Trophoblast cell (in vitro differentiated cells and primary cell): ENCODE measurements around the gene C10orf53.

ENCODE experiments used
- DNase-seq, 2 donors: peaks; one replicate each; pipeline ENCODE4 v3.0.0-alpha.2; 2016
- H2AFZ ChIP-seq: 2 replicates; pipeline ENCODE4 v1.6.1; 2013; ENCODE audit warnings: low read length, moderate library complexity, mild to moderate bottlenecking; ENCODE audit not compliant: insufficient read depth, poor library complexity
- H2AK5ac ChIP-seq: 2 replicates; pipeline ENCODE4 v1.6.1; 2013; ENCODE audit warnings: mild to moderate bottlenecking, low read length
- H2BK120ac ChIP-seq: 2 replicates; pipeline ENCODE4 v1.6.1; 2013; ENCODE audit warnings: low read length, mild to moderate bottlenecking, moderate library complexity; ENCODE audit not compliant: insufficient read depth, poor library complexity
- H2BK12ac ChIP-seq: 2 replicates; pipeline ENCODE4 v1.6.1; 2013; ENCODE audit warnings: mild to moderate bottlenecking, low read length, moderate library complexity
- H2BK5ac ChIP-seq: 2 replicates; pipeline ENCODE4 v1.6.1; 2013; ENCODE audit warnings: low read length, low read depth, moderate library complexity, mild to moderate bottlenecking; ENCODE audit not compliant: poor library complexity
- H3K14ac ChIP-seq: 2 replicates; pipeline ENCODE4 v1.6.1; 2013; ENCODE audit warnings: mild to moderate bottlenecking, low read length
- H3K18ac ChIP-seq: 2 replicates; pipeline ENCODE4 v1.6.1; 2013; ENCODE audit warnings: mild to moderate bottlenecking, low read length
- H3K23ac ChIP-seq: 2 replicates; pipeline ENCODE4 v1.6.1; 2013; ENCODE audit warnings: low read length
- H3K27ac ChIP-seq: 2 replicates; pipeline ENCODE4 v1.5.1; 2013; ENCODE audit warnings: low read depth, mild to moderate bottlenecking, inconsistent platforms, low read length, moderate library complexity
- H3K27me3 ChIP-seq: 2 replicates; pipeline ENCODE4 v1.6.1; 2013; ENCODE audit warnings: inconsistent platforms, mild to moderate bottlenecking, low read length, moderate library complexity; ENCODE audit not compliant: insufficient read depth
- H3K36me3 ChIP-seq, 2 experiments: 1 replicate in 1 of 2; 2 replicates in 1 of 2; pipeline ENCODE4 v1.6.1; 2013; ENCODE audit warnings: low read length in 2 of 2, mild to moderate bottlenecking in 2 of 2, moderate library complexity in 1 of 2; ENCODE audit not compliant: insufficient read depth in 2 of 2, control insufficient read depth in 1 of 2
- H3K4ac ChIP-seq: 2 replicates; pipeline ENCODE4 v1.6.1; 2013; ENCODE audit warnings: low read depth, mild to moderate bottlenecking, low read length, moderate library complexity
- H3K4me1 ChIP-seq, 2 experiments: 1 replicate in 1 of 2; 2 replicates in 1 of 2; pipeline ENCODE4 v1.6.1; 2013; ENCODE audit warnings: low read length in 2 of 2, mild to moderate bottlenecking in 2 of 2, moderate library complexity in 1 of 2; ENCODE audit not compliant: insufficient read depth in 2 of 2, control insufficient read depth in 1 of 2
- H3K4me2 ChIP-seq: 2 replicates; pipeline ENCODE4 v1.6.1; 2013; ENCODE audit warnings: inconsistent platforms, mild to moderate bottlenecking, low read length, moderate library complexity
- H3K4me3 ChIP-seq: 2 replicates; pipeline ENCODE4 v1.5.1; 2013; ENCODE audit warnings: mild to moderate bottlenecking, low read depth, low read length, inconsistent platforms
- H3K79me1 ChIP-seq: one replicate; pipeline ENCODE4 v1.6.1; 2013; ENCODE audit warnings: low read length
- H3K79me2 ChIP-seq: 2 replicates; pipeline ENCODE4 v1.6.1; 2013; ENCODE audit warnings: low read length, mild to moderate bottlenecking; ENCODE audit not compliant: control insufficient read depth, insufficient read depth, poor library complexity
- H3K9ac ChIP-seq: 2 replicates; pipeline ENCODE4 v1.6.1; 2013; ENCODE audit warnings: mild to moderate bottlenecking, low read length
- H3K9me3 ChIP-seq: 2 replicates; pipeline ENCODE4 v1.6.1; 2013; ENCODE audit warnings: low read depth, mild to moderate bottlenecking, control low read depth, inconsistent platforms, low read length; ENCODE audit not compliant: insufficient read depth
- H4K12ac ChIP-seq: 2 replicates; pipeline ENCODE4 v1.6.1; 2013; ENCODE audit warnings: low read depth, mild to moderate bottlenecking, low read length, moderate library complexity
- H4K8ac ChIP-seq: 2 replicates; pipeline ENCODE4 v1.6.1; 2013; ENCODE audit warnings: low read depth, mild to moderate bottlenecking, low read length, moderate library complexity
- H4K91ac ChIP-seq: one replicate; pipeline ENCODE4 v1.6.1; 2013; ENCODE audit warnings: low read depth, mild to moderate bottlenecking, low read length, moderate library complexity
- WGBS: extraction: QIAGEN DNeasy Blood & Tissue Kit; methylation state at CpG from one replicate; pipeline ENCODE4 v1.1.7; 2013; ENCODE audit warnings: missing lambda C conversion rate; ENCODE audit not compliant: insufficient read length, insufficient coverage; ENCODE audit errors: extremely low coverage; 5-methylcytosine and 5-hydroxymethylcytosine counted together

The C10orf53 gene

GRCh38 chr10:49651917-49652316 is 27.5 kb upstream of the C10orf53 start:
- H2BK12ac ChIP-seq: no peak overlapping the region
- H3K79me1 ChIP-seq: no peaks in the 10 kb centered on the region
- no peak overlapping the region for H2BK5ac ChIP-seq
- no peak overlapping the region for H3K4me3 ChIP-seq
- no peaks in the 10 kb centered on the region for H3K9me3 ChIP-seq
- H3K79me2 ChIP-seq: no peaks in the 10 kb centered on the region
- DNase-seq: no peak
- H4K8ac ChIP-seq: no peak overlapping the region
- H3K27ac ChIP-seq: no peak overlapping the region
- peaks cover 0 to 2% of the 10 kb centered on the region in 2 experiments for H3K4me1 ChIP-seq
- no peak overlapping the region for H2AK5ac ChIP-seq
- no peak overlapping the region for H3K23ac ChIP-seq
- H4K12ac ChIP-seq: no peak overlapping the region
- no peak overlapping the region for H3K18ac ChIP-seq
- H3K4ac ChIP-seq: no peak overlapping the region
- no peak overlapping the region for H2AFZ ChIP-seq
- no peak overlapping the region for H4K91ac ChIP-seq
- no peak overlapping the region for H3K14ac ChIP-seq
- no peak overlapping the region for H3K4me2 ChIP-seq
- no CpG with 5 or more reads among the region's 2 CpGs for WGBS
- no peak overlapping the region for H2BK120ac ChIP-seq
- H3K27me3 ChIP-seq: no peaks in the 10 kb centered on the region
- H3K9ac ChIP-seq: no peak overlapping the region
- no peaks in the 10 kb centered on the region for H3K36me3 ChIP-seq

GRCh38 chr10:49652421-49653272 is 26.8 kb upstream of the C10orf53 start:
- Histone ChIP-seq H3K9me3 (no peaks in the 10 kb centered on the region), H3K27ac (no peak overlapping the region)

GRCh38 chr10:49653273-49653929 is 26.1 kb upstream of the C10orf53 start:
- Histone ChIP-seq H2AFZ (no peak overlapping the region), H3K27ac (no peak overlapping the region), H4K91ac (no peak overlapping the region), H3K4me1 (no peaks in the 10 kb centered on the region), H3K27me3 (no peaks in the 10 kb centered on the region), H2BK5ac (no peak overlapping the region), H3K4me3 (no peak overlapping the region), H3K23ac (no peak overlapping the region), H3K79me2 (no peaks in the 10 kb centered on the region), H3K79me1 (no peaks in the 10 kb centered on the region), H3K18ac (no peak overlapping the region), H2BK12ac (no peak overlapping the region), H4K8ac (no peak overlapping the region), H3K4me2 (no peak overlapping the region), H4K12ac (no peak overlapping the region), H2BK120ac (no peak overlapping the region), H3K9ac (no peak overlapping the region), H3K36me3 (no peaks in the 10 kb centered on the region), H3K4ac (no peak overlapping the region), H2AK5ac (no peak overlapping the region), H3K14ac (no peak overlapping the region), H3K9me3 (no peaks in the 10 kb centered on the region)
- no peak for DNase-seq
- no CpG with 5 or more reads among the region's 11 CpGs for WGBS

More at GRCh38 chr10:49652421-49653272, 26.8 kb upstream of the C10orf53 start:
- no peaks in the 10 kb centered on the region for H3K79me2 ChIP-seq
- no peaks in the 10 kb centered on the region for H3K36me3 ChIP-seq
- H3K79me1 ChIP-seq: no peaks in the 10 kb centered on the region
- no peak overlapping the region for H3K23ac ChIP-seq
- no peak overlapping the region for H4K8ac ChIP-seq
- H2BK5ac ChIP-seq: no peak overlapping the region
- DNase-seq: no peak
- no peaks in the 10 kb centered on the region for H3K27me3 ChIP-seq
- no peak overlapping the region for H2AK5ac ChIP-seq
- no peak overlapping the region for H3K4ac ChIP-seq
- no peak overlapping the region for H2BK120ac ChIP-seq
- H3K14ac ChIP-seq: no peak overlapping the region
- H2BK12ac ChIP-seq: no peak overlapping the region
- H3K4me2 ChIP-seq: no peak overlapping the region
- no peak overlapping the region for H4K12ac ChIP-seq
- H3K4me3 ChIP-seq: no peak overlapping the region
- no peak overlapping the region for H3K9ac ChIP-seq
- WGBS: no CpG with 5 or more reads among the region's 15 CpGs
- no peak overlapping the region for H2AFZ ChIP-seq
- peaks cover 0 to 2% of the 10 kb centered on the region in 2 experiments for H3K4me1 ChIP-seq
- no peak overlapping the region for H3K18ac ChIP-seq
- no peak overlapping the region for H4K91ac ChIP-seq

GRCh38 chr10:49654036-49654693 is 25.3 kb upstream of the C10orf53 start:
- WGBS: no CpG with 5 or more reads among the region's 5 CpGs
- Histone ChIP-seq H3K36me3 (no peaks in the 10 kb centered on the region), H3K4me1 (no peaks in the 10 kb centered on the region), H3K9ac (no peak overlapping the region), H2BK120ac (no peak overlapping the region), H4K8ac (no peak overlapping the region), H3K4me2 (no peak overlapping the region), H4K91ac (no peak overlapping the region), H3K79me2 (no peaks in the 10 kb centered on the region), H2AFZ (no peak overlapping the region), H3K27ac (no peak overlapping the region), H3K18ac (no peak overlapping the region), H3K23ac (no peak overlapping the region), H3K79me1 (no peaks in the 10 kb centered on the region), H3K27me3 (no peaks in the 10 kb centered on the region), H4K12ac (no peak overlapping the region), H3K4me3 (no peak overlapping the region), H3K14ac (no peak overlapping the region), H2AK5ac (no peak overlapping the region), H3K4ac (no peak overlapping the region), H2BK5ac (no peak overlapping the region), H2BK12ac (no peak overlapping the region), H3K9me3 (no peaks in the 10 kb centered on the region)
- no peak for DNase-seq
